Body of pancreas (tissue), 4 donors: ENCODE results near the gene C4orf51.

Experiments used
- CTCF ChIP-seq, 7 experiments: fragments of 450-650 bp in 4 of 7; fragments of 200-600 bp in 3 of 7; sonication (generic) in 3 of 7; IDR thresholded peaks; one replicate each; pipeline ENCODE4 v1.5.1; 2016 to 2019; ENCODE audit warnings: antibody characterized with exemption in 7 of 7
- POLR2A ChIP-seq, 3 donors: fragments of 450-650 bp; IDR thresholded peaks; one replicate each; pipeline ENCODE4 v1.6.1; 2016; ENCODE audit warnings: antibody characterized with exemption in 3 of 3, mild to moderate bottlenecking in 2 of 3

GRCh38 chr4:145681518-145681917 is 1.6 kb downstream of the C4orf51 start:
- TF ChIP-seq CTCF (IDR thresholded peaks at IDR 0.05): no peak
- no peak for TF ChIP-seq POLR2A (IDR thresholded peaks at IDR 0.05)
